ENCODE results near the gene RIOK2. TPM values are rescaled to one million over a fixed set of nuclear protein-coding genes. Genes with fewer than 3 reads are reported as not detected.
A peak's percentile ranks its signal among the peaks of the same experiment; 100 is the strongest.
"Not testable (repeated sequence)": the region's sequence is repeated elsewhere in the genome, so short reads cannot be mapped to it uniquely, and the experiment has no call there.

The RIOK2 gene
- total RNA-seq, 2 donors from 2014 or later = 27.3 to 37.7 TPM

GRCh38 chr5:97141539-97141938 lies 41.5 kb downstream of the RIOK2 start:
- Histone ChIP-seq H3K4me1 (ENCODE audit: control insufficient read depth, insufficient read depth, low read length) (peaks cover 13% of the 10 kb centered on the region), H3K4me3 (ENCODE audit: low read length) (peak overlapping the region; percentile 66), H3K36me3 (ENCODE audit: control insufficient read depth, insufficient read depth, low read length) (no peaks in the 10 kb centered on the region), H3K27ac (ENCODE audit: low read depth, low read length) (no peak overlapping the region), H3K9me3 (ENCODE audit: control insufficient read depth, low read length) (no peaks in the 10 kb centered on the region), H3K9ac (ENCODE audit: extremely low read depth, low read length, poor library complexity, severe bottlenecking) (no peak overlapping the region), H3K27me3 (ENCODE audit: control insufficient read depth, insufficient read depth, low read length, poor library complexity, severe bottlenecking) (no peaks in the 10 kb centered on the region)
- TF ChIP-seq, protein P1, sequence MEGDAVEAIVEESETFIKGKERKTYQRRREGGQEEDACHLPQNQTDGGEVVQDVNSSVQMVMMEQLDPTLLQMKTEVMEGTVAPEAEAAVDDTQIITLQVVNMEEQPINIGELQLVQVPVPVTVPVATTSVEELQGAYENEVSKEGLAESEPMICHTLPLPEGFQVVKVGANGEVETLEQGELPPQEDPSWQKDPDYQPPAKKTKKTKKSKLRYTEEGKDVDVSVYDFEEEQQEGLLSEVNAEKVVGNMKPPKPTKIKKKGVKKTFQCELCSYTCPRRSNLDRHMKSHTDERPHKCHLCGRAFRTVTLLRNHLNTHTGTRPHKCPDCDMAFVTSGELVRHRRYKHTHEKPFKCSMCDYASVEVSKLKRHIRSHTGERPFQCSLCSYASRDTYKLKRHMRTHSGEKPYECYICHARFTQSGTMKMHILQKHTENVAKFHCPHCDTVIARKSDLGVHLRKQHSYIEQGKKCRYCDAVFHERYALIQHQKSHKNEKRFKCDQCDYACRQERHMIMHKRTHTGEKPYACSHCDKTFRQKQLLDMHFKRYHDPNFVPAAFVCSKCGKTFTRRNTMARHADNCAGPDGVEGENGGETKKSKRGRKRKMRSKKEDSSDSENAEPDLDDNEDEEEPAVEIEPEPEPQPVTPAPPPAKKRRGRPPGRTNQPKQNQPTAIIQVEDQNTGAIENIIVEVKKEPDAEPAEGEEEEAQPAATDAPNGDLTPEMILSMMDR (conservative IDR thresholded peaks at IDR 0.05) = no peak
- no peaks in the 10 kb centered on the region for H3K27me3 Mint-ChIP-seq (ENCODE audit: insufficient read depth)
- 46 to 60% methylated on average over 2 of the region's 2 CpGs for WGBS, 2 experiments (ENCODE audit: insufficient coverage in 1 of 2, insufficient read length in 1 of 2)
- H3K9me3 Mint-ChIP-seq = no peaks in the 10 kb centered on the region
- H3K4me1 Mint-ChIP-seq = peaks cover 23% of the 10 kb centered on the region
- H3K27ac Mint-ChIP-seq = no peak overlapping the region
- no peaks in the 10 kb centered on the region for H3K36me3 Mint-ChIP-seq (ENCODE audit: low read depth)
- no peak for DNase-seq
- no peak overlapping the region for H3K4me3 Mint-ChIP-seq

GRCh38 chr5:97141031-97141430 lies 42.0 kb downstream of the RIOK2 start:
- H3K9me3 ChIP-seq (ENCODE audit: control insufficient read depth, low read length) = no peaks in the 10 kb centered on the region
- no peaks in the 10 kb centered on the region for H3K27me3 ChIP-seq (ENCODE audit: control insufficient read depth, insufficient read depth, low read length, poor library complexity, severe bottlenecking)
- H3K9ac ChIP-seq (ENCODE audit: extremely low read depth, low read length, poor library complexity, severe bottlenecking) = no peak overlapping the region
- no peak overlapping the region for H3K27ac Mint-ChIP-seq
- H3K27me3 Mint-ChIP-seq (ENCODE audit: insufficient read depth) = no peaks in the 10 kb centered on the region
- TF ChIP-seq, protein P1 (conservative IDR thresholded peaks at IDR 0.05) = no peak
- peaks cover 13% of the 10 kb centered on the region for H3K4me1 ChIP-seq (ENCODE audit: control insufficient read depth, insufficient read depth, low read length)
- peaks cover 28% of the 10 kb centered on the region for H3K4me1 Mint-ChIP-seq
- WGBS, 2 experiments (ENCODE audit: insufficient coverage in 1 of 2, insufficient read length in 1 of 2) = 43 to 57% methylated on average over 2 to 3 of the region's 4 CpGs
- H3K36me3 ChIP-seq (ENCODE audit: control insufficient read depth, insufficient read depth, low read length) = no peaks in the 10 kb centered on the region
- H3K27ac ChIP-seq (ENCODE audit: low read depth, low read length) = peak overlapping the region; percentile 47
- H3K9me3 Mint-ChIP-seq = no peaks in the 10 kb centered on the region
- DNase-seq = no peak
- peak overlapping the region; percentile 66 for H3K4me3 ChIP-seq (ENCODE audit: low read length)
- no peaks in the 10 kb centered on the region for H3K36me3 Mint-ChIP-seq (ENCODE audit: low read depth)
- no peak overlapping the region for H3K4me3 Mint-ChIP-seq

- H3K9me3 Mint-ChIP-seq; H3K36me3 ChIP-seq (ENCODE audit: control insufficient read depth, insufficient read depth, low read length); H3K27me3 Mint-ChIP-seq (ENCODE audit: insufficient read depth); H3K27ac ChIP-seq (ENCODE audit: low read depth, low read length); H3K4me3 Mint-ChIP-seq; H3K27ac Mint-ChIP-seq; H3K27me3 ChIP-seq (ENCODE audit: control insufficient read depth, insufficient read depth, low read length, poor library complexity, severe bottlenecking); H3K4me3 ChIP-seq (ENCODE audit: low read length); H3K9ac ChIP-seq (ENCODE audit: extremely low read depth, low read length, poor library complexity, severe bottlenecking); H3K9me3 ChIP-seq (ENCODE audit: control insufficient read depth, low read length); H3K36me3 Mint-ChIP-seq (ENCODE audit: low read depth): not testable (repeated sequence)
- WGBS, 2 experiments (ENCODE audit: insufficient coverage in 1 of 2, insufficient read length in 1 of 2) = 74% methylated on average over 1 of the region's 1 CpG; no CpG with 5 or more reads in 1 of the 2 experiments
- H3K4me1 ChIP-seq (ENCODE audit: control insufficient read depth, insufficient read depth, low read length) = peaks cover 14% of the 10 kb centered on the region
- peaks cover 32% of the 10 kb centered on the region for H3K4me1 Mint-ChIP-seq
- peak; percentile 66 for DNase-seq
Observed at GRCh38 chr5:97140250-97140649, 42.8 kb downstream of the RIOK2 start.

GRCh38 chr5:97136475-97136874 lies 46.6 kb downstream of the RIOK2 start:
- Histone ChIP-seq H3K27ac (ENCODE audit: low read depth, low read length) (no peak overlapping the region), H3K4me3 (ENCODE audit: low read length) (no peak overlapping the region), H3K27me3 (ENCODE audit: control insufficient read depth, insufficient read depth, low read length, poor library complexity, severe bottlenecking) (no peaks in the 10 kb centered on the region), H3K36me3 (ENCODE audit: control insufficient read depth, insufficient read depth, low read length) (no peaks in the 10 kb centered on the region), H3K4me1 (ENCODE audit: control insufficient read depth, insufficient read depth, low read length) (peaks cover 10% of the 10 kb centered on the region), H3K9me3 (ENCODE audit: control insufficient read depth, low read length) (no peaks in the 10 kb centered on the region), H3K9ac (ENCODE audit: extremely low read depth, low read length, poor library complexity, severe bottlenecking) (no peak overlapping the region)
- 90 to 99% methylated on average over 2 to 3 of the region's 4 CpGs for WGBS, 2 experiments (ENCODE audit: insufficient coverage in 1 of 2, insufficient read length in 1 of 2)
- no peak overlapping the region for H3K27ac Mint-ChIP-seq
- peaks cover 24% of the 10 kb centered on the region for H3K4me1 Mint-ChIP-seq
- no peak for DNase-seq
- TF ChIP-seq, protein P1 (conservative IDR thresholded peaks at IDR 0.05) = no peak
- H3K36me3 Mint-ChIP-seq (ENCODE audit: low read depth) = no peaks in the 10 kb centered on the region
- no peak overlapping the region for H3K4me3 Mint-ChIP-seq
- H3K9me3 Mint-ChIP-seq = no peaks in the 10 kb centered on the region
- no peaks in the 10 kb centered on the region for H3K27me3 Mint-ChIP-seq (ENCODE audit: insufficient read depth)
